ENCODE results near the gene ADIPOQ.
"Not testable (repeated sequence)": the region's sequence is repeated elsewhere in the genome, so short reads cannot be mapped to it uniquely, and the experiment has no call there.

Gene ADIPOQ

DNA sequence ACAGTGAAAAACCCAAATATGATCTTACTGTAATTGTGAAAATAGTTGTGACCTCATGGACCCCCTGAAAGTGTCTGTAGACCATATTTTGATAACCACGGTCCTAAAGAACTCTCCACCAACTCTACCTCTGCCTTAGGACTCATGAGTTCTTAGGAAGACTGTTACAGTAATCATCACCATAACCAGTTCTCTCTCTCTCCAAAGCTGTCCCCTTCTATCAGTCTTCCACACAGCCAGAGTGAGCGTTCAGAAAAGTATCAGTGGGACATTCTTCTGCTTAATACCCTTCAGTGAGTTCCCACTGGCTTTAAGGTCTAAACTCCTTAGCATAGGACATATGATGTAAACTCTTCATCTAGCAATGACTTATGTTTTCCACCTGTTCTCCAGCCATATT lies 60.2 kb downstream of the ADIPOQ start:
- TF ChIP-seq FOXP2 (optimal IDR thresholded peaks at IDR 0.05; ENCODE audit: control extremely low read depth, extremely low read length, insufficient read depth) (no peak), POLR2AphosphoS5 (IDR thresholded peaks at IDR 0.05; ENCODE audit: borderline replicate concordance, low read depth, low read length) (no peak), EZH2 (IDR thresholded peaks at IDR 0.05) (no peak)
- no peak for DNase-seq (ENCODE audit: low read depth, low spot score)
- Histone ChIP-seq H3K9me3 (ENCODE audit: low read depth, low read length) (no peaks in the 10 kb centered on the region), H3K27ac (no peak overlapping the region), H3K36me3 (ENCODE audit: insufficient read depth, low read length) (no peaks in the 10 kb centered on the region), H3K4me3 (no peak overlapping the region), H3K9ac (ENCODE audit: insufficient read length) (no peak overlapping the region)

DNA sequence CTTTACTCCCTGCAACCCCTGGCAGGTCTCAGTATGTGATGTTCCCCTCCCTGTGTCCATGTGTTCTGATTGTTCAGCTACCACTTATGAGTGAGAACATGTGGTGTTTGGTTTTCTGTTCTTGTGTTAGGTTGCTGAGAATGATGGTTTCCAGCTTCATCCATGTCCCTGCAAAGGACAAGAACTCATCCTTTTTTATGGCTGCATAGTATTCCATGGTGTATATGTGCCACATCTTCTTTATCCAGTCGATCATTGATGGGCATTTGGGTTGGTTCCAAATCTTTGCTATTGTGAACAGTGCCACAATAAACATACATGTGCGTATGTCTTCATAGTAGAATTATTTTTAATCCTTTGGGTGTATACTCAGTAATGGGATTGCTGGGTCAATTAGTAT lies 61.2 kb downstream of the ADIPOQ start:
- not testable (repeated sequence) for H3K9ac ChIP-seq (ENCODE audit: insufficient read length); H3K36me3 ChIP-seq (ENCODE audit: insufficient read depth, low read length); DNase-seq (ENCODE audit: low read depth, low spot score); H3K9me3 ChIP-seq (ENCODE audit: low read depth, low read length); H3K27ac ChIP-seq; H3K4me3 ChIP-seq

DNA sequence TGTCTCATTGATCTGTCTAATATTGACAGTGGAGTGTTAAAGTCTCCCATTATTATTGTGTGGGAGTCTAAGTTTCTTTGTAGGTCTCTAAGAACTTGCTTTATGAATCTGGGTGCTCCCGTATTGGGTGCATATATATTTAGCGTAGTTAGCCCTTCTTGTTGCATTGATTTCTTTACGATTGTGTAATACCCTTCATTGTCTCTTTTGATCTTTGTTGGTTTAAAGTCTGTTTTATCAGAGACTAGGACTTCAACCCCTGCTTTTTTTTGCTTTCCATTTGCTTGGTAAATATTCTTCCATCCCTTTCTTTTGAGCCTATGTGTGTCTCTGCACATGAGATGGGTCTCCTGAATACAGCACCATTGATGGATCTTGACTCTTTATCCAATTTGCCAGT lies 64.6 kb downstream of the ADIPOQ start:
- DNase-seq (ENCODE audit: low read depth, low spot score); H3K9me3 ChIP-seq (ENCODE audit: low read depth, low read length); H3K36me3 ChIP-seq (ENCODE audit: insufficient read depth, low read length); H3K27ac ChIP-seq; H3K9ac ChIP-seq (ENCODE audit: insufficient read length); H3K4me3 ChIP-seq: not testable (repeated sequence)

Data from SK-N-MC (cell line).